HG02571 (cell line): ENCODE data around the gene RPL27.
"Not testable (repeated sequence)": the region's sequence is repeated elsewhere in the genome, so short reads cannot be mapped to it uniquely, and the experiment has no call there.

Experiments used
- ATAC-seq: cut with Tn5 transposase; IDR thresholded peaks from one replicate; pipeline ENCODE4 v1.9.1; 2021; ENCODE audit warnings: mild to moderate bottlenecking, moderate library complexity; ENCODE audit not compliant: unreplicated experiment

The RPL27 gene

GRCh38 chr17:42992872-42993271 is 5.3 kb upstream of the RPL27 start:
- no peak for ATAC-seq

DNA sequence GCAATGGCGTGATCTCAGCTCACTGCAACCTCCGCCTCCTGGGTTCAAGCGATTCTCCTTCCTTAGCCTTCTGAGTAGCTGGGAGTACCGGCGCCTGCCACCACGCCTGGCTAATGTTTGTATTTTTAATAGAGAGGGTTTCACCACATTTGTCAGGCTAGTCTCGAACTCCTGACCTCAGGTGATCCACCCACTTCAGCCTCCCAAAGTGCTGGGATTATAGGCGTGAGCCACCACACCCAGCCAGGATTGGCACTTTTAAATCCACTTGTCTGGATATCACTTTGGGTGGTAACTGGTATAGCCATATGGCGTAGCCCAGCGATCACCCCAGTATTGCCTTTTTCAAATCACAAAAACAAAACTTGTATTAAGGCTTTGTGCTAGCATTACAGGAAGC is 4.3 kb upstream of the RPL27 start:
- not testable (repeated sequence) for ATAC-seq

- ATAC-seq: no peak
These were observed 732 bp upstream of the RPL27 start for GRCh38 chr17:42997390-42997983.

GRCh38 chr17:42999003-42999525 is 845 bp downstream of the RPL27 start:
- no peak for ATAC-seq

DNA sequence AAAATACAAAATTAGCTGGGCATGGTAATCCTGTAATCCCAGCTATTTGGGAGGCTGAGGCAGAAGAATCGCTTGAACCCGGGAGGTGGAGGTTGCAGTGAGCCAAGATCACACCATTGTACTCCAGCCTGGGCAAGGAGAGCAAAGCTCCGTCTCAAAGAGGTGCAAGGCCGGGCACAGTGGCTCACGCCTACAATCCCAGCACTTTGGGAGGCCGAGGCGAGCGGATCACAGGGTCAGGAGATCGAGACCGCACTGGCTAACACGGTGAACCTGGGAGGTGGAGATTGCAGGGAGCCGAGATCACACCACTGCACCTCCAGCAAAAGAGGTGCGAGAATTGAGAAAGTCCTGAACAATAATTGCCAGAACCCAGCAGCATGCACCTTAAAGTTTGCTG is 2.7 kb downstream of the RPL27 start:
- not testable (repeated sequence) for ATAC-seq

DNA sequence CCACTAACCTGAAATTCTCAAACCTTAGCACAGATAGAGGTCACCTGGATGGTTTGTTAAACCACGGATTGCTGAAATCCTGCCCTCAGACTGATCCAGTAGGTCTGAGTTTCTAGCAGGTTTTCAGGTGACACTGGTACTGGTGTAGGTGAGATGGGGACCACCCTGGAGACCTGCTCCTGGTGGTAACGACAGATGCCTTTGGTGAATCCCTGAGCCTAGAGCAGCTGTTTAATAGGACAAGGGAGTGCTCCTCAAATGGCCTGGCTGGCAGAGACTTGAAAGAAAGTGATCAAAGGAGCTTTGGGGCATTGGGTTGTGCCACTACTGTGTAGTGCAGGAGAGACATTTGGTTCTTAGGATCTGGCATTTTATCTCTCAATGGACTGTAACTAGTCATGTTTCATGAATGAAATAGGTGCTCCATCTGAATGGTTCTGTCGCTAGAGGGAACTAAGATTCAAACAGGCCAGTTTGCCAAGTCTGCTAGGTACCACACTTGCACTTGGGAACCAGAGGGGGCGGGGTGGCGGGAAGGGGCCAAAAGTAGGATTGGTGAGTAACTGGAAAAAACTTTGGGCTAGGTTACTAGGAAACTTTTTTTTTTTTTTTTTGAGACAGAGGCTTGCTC is 5.4 kb downstream of the RPL27 start:
- ATAC-seq: no peak

DNA sequence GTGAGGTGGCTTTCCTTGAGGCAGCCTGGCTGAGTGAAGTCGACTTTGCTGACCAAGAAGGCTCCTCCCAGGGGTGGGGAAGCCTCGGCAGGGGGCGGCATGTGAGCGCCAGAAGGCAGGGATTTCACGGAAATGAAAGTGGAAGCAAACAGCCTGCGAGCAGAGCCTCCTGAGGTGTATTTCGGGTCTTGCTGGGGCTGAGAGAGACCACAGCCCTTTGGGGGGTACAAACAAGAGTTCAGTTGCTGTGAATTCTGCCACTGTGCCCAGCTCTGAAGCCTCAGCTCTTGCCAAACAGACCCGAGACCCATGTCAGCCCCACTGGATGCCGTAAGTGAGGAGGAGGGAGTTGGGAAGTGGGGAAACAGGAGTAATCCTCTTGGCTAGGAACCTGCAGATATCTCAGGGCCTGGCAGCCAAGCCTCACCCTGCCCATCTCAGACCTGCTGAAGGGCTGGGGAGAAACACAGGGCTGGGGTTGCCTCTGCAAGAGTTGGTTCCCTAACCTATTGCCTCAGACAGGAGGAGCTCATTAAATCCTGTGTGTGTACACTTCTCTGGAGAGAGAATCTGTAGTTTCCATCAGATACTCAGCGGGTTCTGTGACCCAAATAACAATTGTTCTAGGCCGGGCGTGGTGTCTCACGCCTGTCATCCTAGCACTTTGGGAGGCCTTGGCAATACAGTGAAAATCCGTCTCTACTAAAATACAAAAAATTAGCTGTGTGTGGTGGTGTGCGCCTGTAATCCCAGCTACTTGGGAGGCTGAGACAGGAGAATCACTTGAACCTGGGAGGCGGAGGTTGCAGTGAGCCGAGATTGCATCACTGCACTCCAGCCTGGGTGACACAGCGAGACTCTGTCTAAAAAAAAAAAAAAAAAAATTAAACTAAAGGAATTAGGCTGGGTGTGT is 8.7 kb downstream of the RPL27 start, which contains the start of gene IFI35:
Gene IFI35 (plus strand): TSS at position 146 of the 913 bp plus-strand sequence. CDS start 164 bp downstream, at position 310.
- peak; percentile 76 for ATAC-seq

- ATAC-seq: no peak
These were observed 12.6 kb downstream of the RPL27 start for GRCh38 chr17:43010667-43011308.

DNA sequence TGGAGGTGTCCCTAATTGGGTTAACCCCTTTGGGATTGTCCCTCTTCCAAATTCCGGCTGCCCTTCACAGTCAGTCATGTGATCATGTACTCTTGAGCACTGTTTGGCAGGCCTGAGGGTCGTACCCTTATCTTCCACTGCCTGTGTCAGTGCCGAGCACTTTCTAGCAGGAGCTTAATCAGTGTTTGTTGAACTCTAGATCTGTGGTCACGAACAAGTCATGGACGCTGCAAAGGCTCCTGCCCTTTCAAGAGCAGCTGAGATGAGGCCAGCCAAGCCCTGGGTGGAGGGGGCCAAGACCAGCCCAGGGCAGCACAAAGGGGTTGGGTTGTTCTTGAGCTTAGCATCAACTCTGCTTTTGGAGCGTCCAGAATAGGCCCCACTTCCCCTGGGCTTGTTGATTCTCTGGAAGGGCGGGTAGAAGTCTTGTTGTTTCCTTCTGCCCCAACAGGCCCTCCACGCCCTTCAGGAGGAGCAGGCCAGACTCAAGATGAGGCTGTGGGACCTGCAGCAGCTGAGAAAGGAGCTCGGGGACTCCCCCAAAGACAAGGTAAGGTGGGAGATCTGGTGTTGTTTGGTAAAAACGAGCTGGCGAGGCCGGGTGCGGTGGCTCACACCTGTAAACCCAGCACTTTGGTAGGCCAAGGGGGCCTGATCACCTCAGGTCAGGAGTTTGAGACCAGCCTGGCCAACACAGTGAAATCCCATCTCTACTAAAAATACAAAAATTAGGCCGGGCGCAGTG is 13.7 kb downstream of the RPL27 start:
- no peak for ATAC-seq

GRCh38 chr17:43013296-43013695 is 15.1 kb downstream of the RPL27 start:
- ATAC-seq: no peak

DNA sequence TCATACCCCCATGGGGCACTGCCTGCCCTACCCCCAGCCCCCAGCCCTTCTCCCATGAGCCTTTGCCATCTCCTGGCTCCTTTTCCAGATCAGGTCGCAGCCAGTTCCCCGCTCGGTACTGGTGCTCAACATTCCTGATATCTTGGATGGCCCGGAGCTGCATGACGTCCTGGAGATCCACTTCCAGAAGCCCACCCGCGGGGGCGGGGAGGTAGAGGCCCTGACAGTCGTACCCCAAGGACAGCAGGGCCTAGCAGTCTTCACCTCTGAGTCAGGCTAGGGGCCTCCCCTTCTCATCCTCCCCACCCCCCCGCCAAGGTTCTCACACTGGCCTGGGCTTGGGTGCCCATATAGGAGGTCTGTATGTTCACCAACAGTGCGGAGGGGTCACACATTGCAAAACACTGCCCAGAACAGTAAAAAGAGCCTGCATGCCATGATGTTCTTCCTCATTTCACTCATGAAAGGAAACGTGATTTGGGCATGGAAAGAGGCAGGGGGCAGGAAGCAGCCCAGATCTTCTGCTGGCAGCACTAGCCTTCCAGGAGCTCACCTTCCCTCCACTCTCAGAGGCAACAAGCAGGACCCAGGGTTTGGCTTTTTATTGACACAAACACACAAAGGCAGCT is 15.9 kb downstream of the RPL27 start:
- no peak for ATAC-seq

DNA sequence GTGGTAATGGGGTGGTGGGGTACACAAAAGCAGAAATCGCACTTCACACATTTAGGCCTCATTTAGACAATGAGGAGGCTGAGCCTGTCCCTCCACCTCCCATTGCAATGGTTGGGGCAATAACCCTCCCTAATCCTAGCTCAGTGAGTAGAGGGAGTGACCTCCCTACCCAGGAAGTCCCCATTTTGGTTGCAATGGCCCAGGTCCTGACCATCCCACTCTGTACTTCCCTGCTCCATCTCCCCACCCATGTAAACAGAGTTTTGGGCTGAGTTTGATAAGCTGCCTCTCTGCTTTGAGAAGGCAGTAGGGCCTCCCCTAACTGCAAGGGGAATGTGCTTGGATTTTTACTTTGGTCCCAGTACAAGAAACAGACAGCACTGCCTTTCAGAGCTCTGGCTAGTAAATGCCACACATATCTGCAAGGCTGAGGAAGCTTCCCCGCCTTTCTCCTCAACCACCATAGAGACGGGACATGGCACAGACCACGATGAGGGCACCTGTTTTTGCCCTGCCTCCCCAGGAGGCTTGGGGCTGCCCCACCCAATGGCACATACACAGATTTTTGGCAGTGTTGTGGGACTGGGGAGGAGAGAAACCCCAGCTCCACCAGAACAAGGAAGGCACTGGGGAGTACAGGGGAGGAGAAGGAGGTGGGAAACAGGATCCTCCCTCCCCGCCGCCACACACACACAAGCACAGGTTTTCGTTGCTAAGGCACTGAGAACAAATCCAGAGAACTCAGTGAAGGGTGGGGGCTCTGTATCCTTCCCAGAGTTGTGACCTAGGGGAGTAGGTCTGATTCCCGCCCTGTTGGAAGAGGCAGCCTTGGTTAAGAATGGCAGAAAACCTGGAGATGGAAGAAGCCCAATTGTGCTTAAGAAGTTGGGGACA is 16.7 kb downstream of the RPL27 start:
- no peak for ATAC-seq

DNA sequence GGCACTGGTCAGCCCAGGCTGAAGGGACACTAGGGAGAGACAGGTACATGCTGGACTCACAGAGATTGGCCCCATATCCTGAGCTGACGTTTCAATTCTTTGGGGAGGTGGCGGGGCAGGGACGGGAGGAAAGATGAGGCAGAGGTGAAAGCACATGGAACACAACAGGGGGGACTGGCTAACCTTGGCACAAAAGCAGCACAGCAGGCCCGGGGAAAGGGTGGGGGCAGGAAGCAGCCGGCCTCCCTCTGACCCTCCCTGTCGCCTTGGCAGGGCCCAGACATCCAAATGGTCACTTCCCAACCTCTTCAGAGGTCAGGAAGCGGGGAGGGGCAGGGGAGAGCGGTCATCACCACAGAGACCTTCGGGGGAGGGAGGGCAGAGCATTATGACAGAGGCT is 17.4 kb downstream of the RPL27 start:
- no peak for ATAC-seq

- no peak for ATAC-seq
These were observed 18.0 kb downstream of the RPL27 start for GRCh38 chr17:43016216-43016615.

DNA sequence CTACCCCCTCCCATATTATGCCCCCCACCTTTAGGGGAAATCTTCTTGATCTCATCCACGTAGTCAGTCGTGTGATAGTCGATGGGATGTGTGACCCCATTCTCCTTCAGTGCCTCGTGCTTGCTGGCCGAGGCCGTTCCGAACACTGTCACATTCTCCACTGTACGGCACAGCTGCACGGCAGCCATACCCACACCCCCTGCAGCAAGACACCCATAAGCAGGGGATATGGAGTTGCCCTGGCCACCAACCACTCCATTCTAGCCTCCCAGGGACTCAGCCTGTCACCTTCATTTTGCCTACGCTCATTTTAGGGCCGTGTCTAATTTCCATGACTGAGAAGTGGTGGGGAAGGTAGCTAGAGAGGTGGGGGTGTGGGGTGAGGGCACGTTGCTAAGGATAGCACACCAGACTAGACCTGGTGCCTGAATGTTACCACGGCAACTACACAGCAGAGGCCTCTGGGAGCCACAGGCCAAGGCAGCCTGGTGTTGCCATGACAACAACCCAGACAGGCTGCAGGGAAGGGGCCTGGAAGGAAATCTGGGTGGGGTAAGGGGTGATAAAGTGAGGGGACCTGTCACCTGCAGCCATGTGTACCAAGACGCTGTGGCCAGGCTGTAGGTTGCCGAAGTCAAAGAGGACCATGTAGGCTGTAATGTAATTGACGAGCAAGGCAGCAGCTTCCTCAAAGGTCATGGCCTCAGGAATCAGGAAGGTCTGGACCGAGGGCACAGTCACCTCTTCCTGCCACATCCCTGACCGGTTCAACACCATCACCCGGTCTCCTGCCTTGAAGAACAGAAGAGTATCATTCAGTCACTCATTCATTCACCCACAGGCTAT is 20.0 kb downstream of the RPL27 start:
- no peak for ATAC-seq

DNA sequence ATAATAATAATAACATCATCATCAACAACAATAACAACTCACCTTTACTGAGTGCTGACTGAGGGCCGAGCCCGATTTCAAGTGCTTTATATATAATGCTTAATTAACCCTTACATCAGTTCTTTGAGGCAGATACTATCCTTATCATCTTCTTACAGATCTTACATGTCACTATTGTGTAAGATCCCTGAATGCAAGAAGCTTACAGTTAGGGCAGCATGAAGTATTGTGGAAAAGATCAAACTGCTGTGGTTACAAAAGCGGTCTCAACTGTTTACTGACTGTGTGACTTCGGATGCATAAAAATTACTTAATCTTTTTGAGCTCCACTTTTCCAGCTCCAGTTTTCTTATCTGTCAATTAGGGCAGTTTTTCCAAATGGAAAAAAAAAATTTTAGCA is 20.7 kb downstream of the RPL27 start:
- ATAC-seq: no peak

- ATAC-seq: no peak
These were observed 21.2 kb downstream of the RPL27 start for GRCh38 chr17:43019418-43019817.

GRCh38 chr17:43020030-43020621 is 21.9 kb downstream of the RPL27 start:
- ATAC-seq: no peak
